Measurements from ENCODE around the gene PIM3. TPM values are rescaled to one million over a fixed set of nuclear protein-coding genes. Genes with fewer than 3 reads are reported as not detected.
"Not testable (repeated sequence)": the region's sequence is repeated elsewhere in the genome, so short reads cannot be mapped to it uniquely, and the experiment has no call there.

Gene PIM3
- total RNA-seq, 4 donors from 2014 or later: 103 to 202 (median 143) TPM

DNA sequence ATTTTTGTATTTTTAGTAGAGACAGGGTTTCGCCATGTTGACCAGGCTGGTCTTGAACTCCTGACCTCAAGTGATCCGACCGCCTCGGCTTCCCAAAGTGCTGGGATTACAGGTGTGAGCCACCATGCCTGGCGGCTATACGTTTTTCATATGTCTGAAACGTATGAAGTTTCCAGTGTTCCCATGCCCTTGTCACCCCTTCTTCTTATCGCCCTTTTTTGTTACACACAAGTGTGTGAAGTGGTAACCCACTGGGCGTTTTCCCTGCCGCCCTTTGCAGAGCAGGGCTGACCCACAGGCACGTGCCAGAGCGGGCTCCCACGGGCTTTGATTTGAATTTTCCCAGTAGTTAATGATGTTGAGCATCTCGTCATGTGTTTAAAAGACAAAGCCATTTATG is 17.0 kb downstream of the PIM3 start:
- Histone ChIP-seq H3K4me3 (no peak overlapping the region), H3K4me1 (peaks cover 6% of the 10 kb centered on the region), H3K27ac (no peak overlapping the region), H3K9me3 (peaks cover 10% of the 10 kb centered on the region), H3K27me3 (peaks cover 3% of the 10 kb centered on the region), H3K36me3 (no peaks in the 10 kb centered on the region)
- TF ChIP-seq, protein P1, sequence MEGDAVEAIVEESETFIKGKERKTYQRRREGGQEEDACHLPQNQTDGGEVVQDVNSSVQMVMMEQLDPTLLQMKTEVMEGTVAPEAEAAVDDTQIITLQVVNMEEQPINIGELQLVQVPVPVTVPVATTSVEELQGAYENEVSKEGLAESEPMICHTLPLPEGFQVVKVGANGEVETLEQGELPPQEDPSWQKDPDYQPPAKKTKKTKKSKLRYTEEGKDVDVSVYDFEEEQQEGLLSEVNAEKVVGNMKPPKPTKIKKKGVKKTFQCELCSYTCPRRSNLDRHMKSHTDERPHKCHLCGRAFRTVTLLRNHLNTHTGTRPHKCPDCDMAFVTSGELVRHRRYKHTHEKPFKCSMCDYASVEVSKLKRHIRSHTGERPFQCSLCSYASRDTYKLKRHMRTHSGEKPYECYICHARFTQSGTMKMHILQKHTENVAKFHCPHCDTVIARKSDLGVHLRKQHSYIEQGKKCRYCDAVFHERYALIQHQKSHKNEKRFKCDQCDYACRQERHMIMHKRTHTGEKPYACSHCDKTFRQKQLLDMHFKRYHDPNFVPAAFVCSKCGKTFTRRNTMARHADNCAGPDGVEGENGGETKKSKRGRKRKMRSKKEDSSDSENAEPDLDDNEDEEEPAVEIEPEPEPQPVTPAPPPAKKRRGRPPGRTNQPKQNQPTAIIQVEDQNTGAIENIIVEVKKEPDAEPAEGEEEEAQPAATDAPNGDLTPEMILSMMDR (IDR thresholded peaks at IDR 0.05): no peak
- no peak for TF ChIP-seq EP300 (IDR thresholded peaks at IDR 0.05)
- TF ChIP-seq POLR2A (IDR thresholded peaks at IDR 0.05): no peak
- TF ChIP-seq POLR2AphosphoS5 (IDR thresholded peaks at IDR 0.05): no peak
- WGBS: 87% methylated on average over 14 of the region's 14 CpGs
- peak in 1 of 2 donors; percentile 69 for DNase-seq (ENCODE audit: low spot score in 2 of 2)

DNA sequence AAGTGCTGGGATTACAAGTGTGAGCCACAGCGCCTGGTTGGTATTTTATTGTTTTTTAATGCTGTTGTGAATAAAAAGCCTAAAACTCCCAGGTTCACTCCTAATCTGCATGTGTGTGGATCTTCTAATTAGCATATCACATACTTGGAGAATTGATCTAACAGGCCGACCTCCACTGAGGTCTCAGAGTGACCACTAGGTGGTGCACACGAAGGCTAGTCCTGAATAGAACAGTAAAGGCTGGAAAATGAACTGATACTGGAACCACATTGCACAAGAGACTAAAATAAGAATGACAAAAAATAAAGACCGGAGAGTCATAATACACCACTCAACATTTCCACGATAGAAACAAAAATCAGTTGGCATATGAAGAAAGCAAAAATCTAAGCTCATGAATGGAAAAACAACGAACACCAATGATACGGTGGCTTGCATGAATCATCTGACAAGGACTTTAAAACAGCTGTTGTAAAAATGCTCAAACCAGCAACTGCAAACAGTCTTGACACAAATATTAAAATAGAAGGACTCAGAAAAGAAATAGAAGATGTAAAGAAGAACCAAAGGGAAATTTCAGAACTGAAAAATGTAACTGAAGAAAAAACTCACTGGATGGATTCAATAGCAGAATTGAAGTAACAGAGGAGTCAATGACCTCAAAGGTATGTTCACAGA is 19.2 kb downstream of the PIM3 start:
- Histone ChIP-seq H3K9me3 (peaks cover 10% of the 10 kb centered on the region), H3K36me3 (no peaks in the 10 kb centered on the region), H3K27ac (no peak overlapping the region), H3K27me3 (peaks cover 24% of the 10 kb centered on the region), H3K4me3 (no peak overlapping the region), H3K4me1 (peaks cover 12% of the 10 kb centered on the region)
- 52% methylated on average over 7 of the region's 7 CpGs for WGBS
- TF ChIP-seq POLR2A (IDR thresholded peaks at IDR 0.05) (no peak), EP300 (IDR thresholded peaks at IDR 0.05) (no peak), POLR2AphosphoS5 (IDR thresholded peaks at IDR 0.05) (no peak)
- TF ChIP-seq, protein P1 (IDR thresholded peaks at IDR 0.05): peak; percentile 8 to 32
- DNase-seq (ENCODE audit: low spot score in 2 of 2): no peak

GRCh38 chr22:49981799-49982198 is 21.2 kb downstream of the PIM3 start:
- DNase-seq (ENCODE audit: low spot score in 2 of 2); H3K4me3 ChIP-seq; H3K27ac ChIP-seq; H3K36me3 ChIP-seq; H3K4me1 ChIP-seq: not testable (repeated sequence)
- peaks cover 15% of the 10 kb centered on the region for H3K9me3 ChIP-seq
- peaks cover 26% of the 10 kb centered on the region for H3K27me3 ChIP-seq
- 97% methylated on average over 7 of the region's 7 CpGs for WGBS

- Histone ChIP-seq H3K27me3 (peaks cover 26% of the 10 kb centered on the region), H3K36me3 (no peaks in the 10 kb centered on the region), H3K4me1 (peaks cover 7% of the 10 kb centered on the region), H3K9me3 (peaks cover 15% of the 10 kb centered on the region), H3K27ac (no peak overlapping the region), H3K4me3 (peak overlapping the region; percentile 32)
- 23% methylated on average over 12 of the region's 90 CpGs for WGBS
- DNase-seq (ENCODE audit: low spot score in 2 of 2): peak in 1 of 2 donors; percentile 72
- no peak for TF ChIP-seq POLR2A (IDR thresholded peaks at IDR 0.05)
- TF ChIP-seq, protein P1 (IDR thresholded peaks at IDR 0.05): peak in 1 of 2 donors; percentile 32
Observed at GRCh38 chr22:49983148-49984042, 22.8 kb downstream of the PIM3 start.

- TF ChIP-seq EP300 (IDR thresholded peaks at IDR 0.05) (no peak), POLR2AphosphoS5 (IDR thresholded peaks at IDR 0.05) (no peak), POLR2A (IDR thresholded peaks at IDR 0.05) (no peak)
- TF ChIP-seq, protein P1 (IDR thresholded peaks at IDR 0.05): no peak
- WGBS: 74% methylated on average over 2 of the region's 2 CpGs
- Histone ChIP-seq H3K27ac (no peak overlapping the region), H3K36me3 (no peaks in the 10 kb centered on the region), H3K4me1 (peaks cover 7% of the 10 kb centered on the region), H3K9me3 (peaks cover 5% of the 10 kb centered on the region), H3K27me3 (peaks cover 26% of the 10 kb centered on the region), H3K4me3 (no peak overlapping the region)
- DNase-seq (ENCODE audit: low spot score in 2 of 2): no peak
Observed at GRCh38 chr22:49986325-49986724, 25.8 kb downstream of the PIM3 start.

GRCh38 chr22:49989826-49990225 is 29.3 kb downstream of the PIM3 start:
- not testable (repeated sequence) for H3K27me3 ChIP-seq
- WGBS: 85% methylated on average over 10 of the region's 24 CpGs
- DNase-seq (ENCODE audit: low spot score in 2 of 2): peak in 1 of 2 donors; percentile 74

More at GRCh38 chr22:49989826-49990225, 29.3 kb downstream of the PIM3 start:
- H3K9me3 ChIP-seq, H3K4me1 ChIP-seq, H3K36me3 ChIP-seq, H3K4me3 ChIP-seq, H3K27ac ChIP-seq: not testable (repeated sequence)

Measured in suprapubic skin (tissue), 4 donors.